GM12864 (cell line): Measurements from ENCODE around the gene CHRDL2.
A peak's percentile ranks its signal among the peaks of the same experiment; 100 is the strongest.
"Not testable (repeated sequence)": the region's sequence is repeated elsewhere in the genome, so short reads cannot be mapped to it uniquely, and the experiment has no call there.

Experiments used
- DNase-seq: peaks from one replicate; pipeline ENCODE4 v3.0.0-alpha.2; 2011; ENCODE audit warnings: low read depth
- H3K4me3 ChIP-seq: 2 replicates; pipeline ENCODE4 v1.5.1; 2011; ENCODE audit warnings: mild to moderate bottlenecking, low read depth, low read length, control low read depth
- TF ChIP-seq, protein P1 (sequence below): IDR thresholded peaks from 2 replicates; pipeline ENCODE4 v1.5.1; 2011; ENCODE audit warnings: low read depth, mild to moderate bottlenecking, moderate library complexity, low read length, control low read depth, inconsistent platforms; ENCODE audit errors: missing control alignments

CHRDL2 gene

DNA sequence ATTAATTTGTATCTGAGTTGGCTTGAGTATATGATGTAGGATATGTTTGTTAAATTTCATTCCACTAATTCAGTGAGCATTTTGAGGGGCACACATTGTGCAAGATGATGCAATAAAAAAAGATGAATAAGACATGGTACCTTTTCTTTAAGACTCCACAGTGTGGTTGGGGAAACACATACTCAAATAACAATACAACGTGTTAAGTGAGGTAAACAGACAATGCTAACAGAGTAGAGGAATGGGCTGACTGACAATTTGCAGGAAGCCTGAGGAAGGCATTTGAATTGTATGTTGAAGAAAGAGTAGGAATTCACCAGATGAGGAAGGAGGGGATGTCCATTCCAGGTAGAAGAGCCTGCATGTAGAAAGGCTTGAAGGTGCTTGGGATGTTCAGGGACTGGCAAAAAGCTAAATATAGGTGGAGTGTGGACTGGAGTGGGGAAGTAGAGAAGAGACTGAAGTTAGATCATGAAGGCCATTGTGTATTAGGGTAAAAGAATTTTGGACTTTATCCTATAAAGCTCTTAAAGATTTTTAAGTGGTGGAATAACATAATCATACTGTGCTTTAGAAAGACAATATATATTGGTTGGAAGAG, 24.3 kb upstream of the CHRDL2 start:
- H3K4me3 ChIP-seq = no peak overlapping the region
- TF ChIP-seq, protein P1, sequence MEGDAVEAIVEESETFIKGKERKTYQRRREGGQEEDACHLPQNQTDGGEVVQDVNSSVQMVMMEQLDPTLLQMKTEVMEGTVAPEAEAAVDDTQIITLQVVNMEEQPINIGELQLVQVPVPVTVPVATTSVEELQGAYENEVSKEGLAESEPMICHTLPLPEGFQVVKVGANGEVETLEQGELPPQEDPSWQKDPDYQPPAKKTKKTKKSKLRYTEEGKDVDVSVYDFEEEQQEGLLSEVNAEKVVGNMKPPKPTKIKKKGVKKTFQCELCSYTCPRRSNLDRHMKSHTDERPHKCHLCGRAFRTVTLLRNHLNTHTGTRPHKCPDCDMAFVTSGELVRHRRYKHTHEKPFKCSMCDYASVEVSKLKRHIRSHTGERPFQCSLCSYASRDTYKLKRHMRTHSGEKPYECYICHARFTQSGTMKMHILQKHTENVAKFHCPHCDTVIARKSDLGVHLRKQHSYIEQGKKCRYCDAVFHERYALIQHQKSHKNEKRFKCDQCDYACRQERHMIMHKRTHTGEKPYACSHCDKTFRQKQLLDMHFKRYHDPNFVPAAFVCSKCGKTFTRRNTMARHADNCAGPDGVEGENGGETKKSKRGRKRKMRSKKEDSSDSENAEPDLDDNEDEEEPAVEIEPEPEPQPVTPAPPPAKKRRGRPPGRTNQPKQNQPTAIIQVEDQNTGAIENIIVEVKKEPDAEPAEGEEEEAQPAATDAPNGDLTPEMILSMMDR = no peak
- no peak for DNase-seq

DNA sequence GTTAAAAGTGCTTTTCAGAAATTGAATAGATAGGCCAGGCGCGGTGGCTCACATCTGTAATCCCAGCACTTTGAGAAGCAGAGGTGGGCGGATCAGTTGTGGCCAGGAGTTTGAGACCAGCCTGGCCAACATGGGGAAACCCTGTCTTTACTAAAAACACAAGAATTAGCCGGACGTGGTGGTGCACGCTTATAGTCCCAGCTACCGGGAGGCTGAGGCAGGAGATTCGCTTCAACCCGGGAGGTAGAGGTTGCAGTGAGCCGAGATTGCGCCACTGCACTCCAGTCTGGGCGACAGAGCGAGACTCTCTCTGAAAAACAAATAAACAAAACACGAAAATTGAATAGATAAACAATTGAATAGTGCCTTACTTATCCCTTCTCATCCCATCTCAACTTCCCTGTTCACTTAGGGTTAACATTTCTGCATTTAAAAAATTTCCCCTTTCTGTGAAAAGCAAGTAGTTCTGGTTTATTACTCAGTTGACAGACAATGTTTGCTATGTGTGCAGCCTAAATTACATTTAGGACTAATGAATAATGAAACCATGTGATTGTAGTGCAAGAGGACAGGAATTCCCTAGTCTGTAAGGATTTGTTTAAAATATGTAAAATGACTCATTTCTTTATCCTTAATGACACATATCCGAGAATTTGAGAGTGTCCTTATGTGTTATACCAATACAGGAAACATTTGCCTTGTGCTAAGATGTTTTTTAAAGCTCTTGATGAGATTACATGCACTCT, 23.5 kb upstream of the CHRDL2 start:
- DNase-seq = no peak

DNA sequence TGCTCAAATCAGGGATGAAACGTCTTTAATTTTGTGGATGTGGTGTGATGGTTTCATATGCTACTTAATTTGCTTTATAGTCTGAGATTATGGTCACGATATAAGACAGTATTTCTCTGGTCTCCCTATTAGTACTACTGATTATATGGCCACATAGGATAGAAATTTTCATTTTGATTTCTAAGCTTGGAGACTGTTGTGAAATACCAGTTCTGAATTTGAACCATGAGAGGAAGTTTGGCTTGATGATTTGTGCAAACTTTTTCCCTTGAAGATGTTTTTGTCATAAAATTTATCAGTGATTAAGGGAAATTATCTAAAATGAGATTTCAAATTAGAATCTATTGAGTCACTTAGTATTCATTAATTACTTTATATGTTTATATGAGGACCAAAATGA, 20.1 kb upstream of the CHRDL2 start:
- TF ChIP-seq, protein P1 = no peak
- no peak for DNase-seq
- H3K4me3 ChIP-seq = no peak overlapping the region

More for the DNA sequence above, 23.5 kb upstream of the CHRDL2 start:
- TF ChIP-seq, protein P1 = no peak
- H3K4me3 ChIP-seq = no peak overlapping the region; the same call in 1 of the 2 replicates

DNA sequence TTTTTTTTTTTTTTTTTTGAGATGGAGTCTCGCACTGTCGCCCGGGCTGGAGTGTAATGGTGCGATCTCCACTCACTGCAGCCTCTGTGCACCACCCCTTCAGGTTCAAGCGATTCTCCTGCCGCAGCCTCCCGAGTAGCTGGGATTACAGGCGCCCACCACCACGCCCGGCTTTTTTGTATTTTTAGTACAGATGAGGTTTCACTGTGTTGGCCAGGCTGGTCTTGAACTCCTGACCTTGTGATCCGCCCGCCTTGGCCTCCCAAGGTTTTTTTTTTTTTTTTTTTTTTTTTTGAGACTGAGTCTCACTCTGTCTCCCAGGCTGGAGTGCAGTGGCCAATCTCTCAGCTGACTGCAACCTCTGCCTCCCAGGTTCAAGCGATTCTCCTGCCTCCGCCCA, 19.4 kb upstream of the CHRDL2 start:
- not testable (repeated sequence) for H3K4me3 ChIP-seq, DNase-seq

DNA sequence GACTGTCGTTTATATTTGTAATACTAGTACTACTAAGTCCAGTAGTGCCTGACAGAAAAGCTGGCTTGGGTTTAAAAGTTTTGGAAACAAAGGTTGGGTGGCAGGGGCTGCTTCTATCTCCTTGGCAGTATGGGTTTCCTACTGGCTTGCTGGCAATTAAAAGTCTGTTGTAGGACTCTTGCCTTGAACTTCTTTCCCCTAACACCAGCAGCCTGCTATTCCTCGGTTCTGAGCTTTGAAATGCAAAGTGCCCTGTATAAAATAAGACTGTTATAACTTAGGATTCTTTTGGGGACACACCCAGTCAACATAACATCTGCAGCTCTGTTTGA, 18.7 kb upstream of the CHRDL2 start:
- TF ChIP-seq, protein P1 = no peak
- no peak for DNase-seq
- peak overlapping the region; percentile 74 for H3K4me3 ChIP-seq

DNA sequence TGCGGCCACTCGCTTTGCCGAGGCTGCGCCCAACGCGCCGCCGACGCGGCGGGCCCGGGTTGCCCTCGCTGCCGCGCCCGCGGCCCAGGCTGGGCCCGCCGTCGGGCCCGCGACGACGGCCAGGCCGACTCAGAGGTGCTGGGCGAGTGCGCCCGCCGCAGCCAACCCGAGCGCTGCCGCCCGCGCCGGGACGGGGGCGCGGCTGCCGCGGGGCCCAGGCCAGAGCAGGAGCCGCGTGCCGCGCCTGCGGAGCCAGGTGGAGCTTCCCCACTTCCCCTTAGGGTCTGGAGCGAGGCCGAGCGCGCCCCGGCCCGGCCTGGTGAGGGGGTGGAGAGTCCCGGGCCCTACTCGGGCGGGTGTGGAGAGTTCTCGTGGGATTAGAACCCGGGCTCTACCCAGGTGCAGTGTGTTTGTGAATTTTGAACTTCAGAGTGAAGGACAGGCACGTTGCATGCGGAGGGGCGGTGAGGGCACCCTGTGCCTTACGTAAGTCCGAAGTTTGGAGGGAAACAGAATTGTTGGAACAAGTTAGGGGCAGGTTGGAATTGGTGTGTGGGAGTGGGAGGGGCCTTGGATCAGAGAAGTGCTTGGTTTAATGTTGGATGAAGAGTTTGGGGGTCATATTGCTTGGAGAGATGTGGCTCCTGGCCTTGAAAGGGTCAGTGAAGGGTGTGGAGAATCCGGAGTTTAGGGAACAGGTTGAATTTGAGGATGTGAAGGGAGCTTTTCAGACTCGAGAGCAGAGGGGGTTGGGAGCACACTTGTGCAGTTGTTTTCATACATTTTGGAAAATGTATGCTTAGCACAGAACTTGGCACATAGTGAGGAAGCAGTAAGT, 18.1 kb upstream of the CHRDL2 start:
- DNase-seq = peak; percentile 27
- H3K4me3 ChIP-seq = peak overlapping the region; percentile 74
- TF ChIP-seq, protein P1 = no peak
